Subcutaneous adipose tissue (tissue), 4 donors: Measurements from ENCODE around the gene KRTAP16-1. TPM values are rescaled to one million over a fixed set of nuclear protein-coding genes. Genes with fewer than 3 reads are reported as not detected.

ENCODE experiments used
- CTCF ChIP-seq: fragments of 450-650 bp; IDR thresholded peaks from one replicate; pipeline ENCODE4 v1.5.1; 2016; ENCODE audit warnings: low read depth, mild to moderate bottlenecking, control low read depth, antibody characterized with exemption, moderate library complexity
- small RNA-seq: library from RNA; depleted of rRNA; stranded (forward); fragments of <200 nt; gene quantifications from one replicate; pipeline ENCODE3, GENCODE V24; 2016
- total RNA-seq, 4 donors: library from RNA; depleted of rRNA; stranded (reverse); fragments of >200 nt; gene quantifications; one replicate each; pipeline ENCODE4 v1.1.0, GENCODE V29; 2016

KRTAP16-1 gene
- total RNA-seq, 4 donors from 2014 or later, result not detected

GRCh38 chr17:41267711-41268110 lies 41.4 kb downstream of the KRTAP16-1 start:
- TF ChIP-seq CTCF, result no peak

GRCh38 chr17:41265078-41265477 lies 44.0 kb downstream of the KRTAP16-1 start, which contains the start of gene KRTAP9-6:
KRTAP9-6 (plus strand) TSS chr17:41265378; CDS start chr17:41265378, 0 bp downstream.
- TF ChIP-seq CTCF, result no peak

- TF ChIP-seq CTCF, result no peak
These were observed 44.5 kb downstream of the KRTAP16-1 start for GRCh38 chr17:41264599-41264998.

- no peak for TF ChIP-seq CTCF
These were observed 45.9 kb downstream of the KRTAP16-1 start for GRCh38 chr17:41263212-41263611.

GRCh38 chr17:41258406-41258805 lies 50.7 kb downstream of the KRTAP16-1 start:
- no peak for TF ChIP-seq CTCF

Small RNA genes lying within 50 kb of the gene (small RNA-seq; reads per million reads assigned to genes)
- not detected for gene KRTAP9-10P

Other genes with a start within 250 kb of the KRTAP16-1 start
- not detected for gene KRTAP2-3, start 249.2 kb downstream of the KRTAP16-1 start, total RNA-seq
- gene KRTAP2-4, start 243.4 kb downstream of the KRTAP16-1 start, total RNA-seq, result not detected
- gene KRTAP4-7, start 225.2 kb downstream of the KRTAP16-1 start, total RNA-seq, result not detected
- not detected for gene KRTAP4-8, start 211.2 kb downstream of the KRTAP16-1 start, total RNA-seq
- gene KRTAP4-16, start 207.1 kb downstream of the KRTAP16-1 start, total RNA-seq, result not detected
- not detected for gene KRTAP4-9, start 203.9 kb downstream of the KRTAP16-1 start, total RNA-seq
- not detected for gene KRTAP4-11, start 190.9 kb downstream of the KRTAP16-1 start, total RNA-seq
- gene KRTAP4-12, start 185.1 kb downstream of the KRTAP16-1 start, total RNA-seq, result not detected
- gene KRTAP4-6, start 168.8 kb downstream of the KRTAP16-1 start, total RNA-seq, result not detected
- gene KRTAP4-5, start 159.5 kb downstream of the KRTAP16-1 start, total RNA-seq, result not detected
- not detected for gene KRTAP4-4, start 148.6 kb downstream of the KRTAP16-1 start, total RNA-seq
- gene KRTAP4-3, start 141.1 kb downstream of the KRTAP16-1 start, total RNA-seq, result not detected
- not detected for gene KRTAP4-2, start 131.1 kb downstream of the KRTAP16-1 start, total RNA-seq
- not detected for gene KRTAP4-1, start 124.4 kb downstream of the KRTAP16-1 start, total RNA-seq
- gene KRTAP9-1, start 119.4 kb downstream of the KRTAP16-1 start, total RNA-seq, result not detected
- gene KRTAP9-2, start 82.7 kb downstream of the KRTAP16-1 start, total RNA-seq, result not detected
- gene KRTAP9-3, start 76.9 kb downstream of the KRTAP16-1 start, total RNA-seq, result not detected
- not detected for gene KRTAP9-8, start 71.3 kb downstream of the KRTAP16-1 start, total RNA-seq
- gene KRTAP9-4, start 59.6 kb downstream of the KRTAP16-1 start, total RNA-seq, result not detected
- gene KRTAP9-9, start 53.9 kb downstream of the KRTAP16-1 start, total RNA-seq, result not detected
- not detected for gene KRTAP9-6, start 43.9 kb downstream of the KRTAP16-1 start, total RNA-seq
- gene KRTAP9-7, start 33.6 kb downstream of the KRTAP16-1 start, total RNA-seq, result not detected
- not detected for gene KRTAP29-1, start 6.5 kb downstream of the KRTAP16-1 start, total RNA-seq
- gene KRTAP17-1, start 6.4 kb upstream of the KRTAP16-1 start, total RNA-seq, result not detected
- not detected for gene KRT33A, start 41.5 kb upstream of the KRTAP16-1 start, total RNA-seq
- gene KRT33B, start 60.5 kb upstream of the KRTAP16-1 start, total RNA-seq, result not detected
- not detected for gene KRT34, start 73.0 kb upstream of the KRTAP16-1 start, total RNA-seq
- gene KRT31, start 88.3 kb upstream of the KRTAP16-1 start, total RNA-seq, result not detected
- not detected for gene KRT37, start 115.3 kb upstream of the KRTAP16-1 start, total RNA-seq
- not detected for gene KRT38, start 131.7 kb upstream of the KRTAP16-1 start, total RNA-seq
- gene KRT32, start 158.1 kb upstream of the KRTAP16-1 start, total RNA-seq, result not detected
- gene KRT35, start 171.8 kb upstream of the KRTAP16-1 start, total RNA-seq, result not detected
- gene KRT36, start 180.6 kb upstream of the KRTAP16-1 start, total RNA-seq, result not detected
- gene KRT13, start 196.3 kb upstream of the KRTAP16-1 start, total RNA-seq, result not detected
- gene KRT15, start 209.6 kb upstream of the KRTAP16-1 start, total RNA-seq, result not detected
- gene KRT19, start 219.0 kb upstream of the KRTAP16-1 start, total RNA-seq, result 1 to 10 TPM in 3 of 4 donors, not detected in 1; 1.7 to 9.6 (median 2.2) TPM